HepG2 (cell line): Measurements from ENCODE around the gene PPM1H. TPM values are rescaled to one million over a fixed set of nuclear protein-coding genes. Genes with fewer than 3 reads are reported as not detected.

ENCODE experiments used
- ATAC-seq: fragments of 200-7000 bp; cut with Tn5 transposase; 3 replicates; pipeline ENCODE4 v1.9.1; 2020; ENCODE audit warnings: mild to moderate bottlenecking, moderate library complexity
- BruUV-seq: library from RNA; stranded (reverse); fragments of 400-500 nt; replicated peaks from 2 replicates; lab custom pipeline; 2021; lab: Mats Ljungman, UMichigan
- CTCF ChIA-PET: fragments of 300-600 bp; formaldehyde crosslinking; extraction: SDS; loops from one replicate; lab custom pipeline; 2021; ENCODE audit warnings: low total read pairs, inconsistent platforms, low intra/inter-chr PET ratio; lab: Yijun Ruan, JAX
- POLR2A ChIA-PET: fragments of 350-600 bp; sonication (Branson Sonifier 250); formaldehyde crosslinking; loops from one replicate; lab custom pipeline; 2020; ENCODE audit warnings: antibody characterized with exemption, inconsistent platforms; lab: Yijun Ruan, JAX
- DNase-seq: peaks from one replicate; pipeline ENCODE4 v3.0.0-alpha.2; 2015; ENCODE audit warnings: low spot score
- FAIRE-seq: peaks from 3 replicates; lab custom pipeline; 2011; peaks lifted over from hg19 to GRCh38; lab: Jason Lieb, UNC
- H2AFZ ChIP-seq: one replicate; pipeline ENCODE4 v1.6.1; 2011; ENCODE audit warnings: low read length, inconsistent platforms
- H3K27ac ChIP-seq: fragments of 300-600 bp; 3 replicates; pipeline ENCODE4 v1.8.0; 2011; ENCODE audit warnings: mixed run types, mild to moderate bottlenecking, mixed read lengths, low read length, inconsistent platforms; ENCODE audit not compliant: insufficient read depth; ENCODE audit errors: extremely low read length
- H3K27me3 ChIP-seq, 2 experiments: fragments of 200-600 bp in 1 of 2; 2 replicates in 1 of 2; 3 replicates in 1 of 2; pipeline versions ENCODE4 v1.6.0 to v1.8.0; 2011; ENCODE audit warnings: low read length in 2 of 2, mild to moderate bottlenecking in 2 of 2, moderate library complexity in 2 of 2, inconsistent platforms in 1 of 2; ENCODE audit not compliant: insufficient read depth in 2 of 2, control insufficient read depth in 1 of 2
- H3K36me3 ChIP-seq, 2 experiments: fragments of 200-600 bp in 1 of 2; replicated peaks in 1 of 2; 2 replicates in 1 of 2; 3 replicates in 1 of 2; pipeline versions ENCODE4 v1.5.1 to v1.8.0; 2011; ENCODE audit warnings: low read length in 2 of 2, inconsistent platforms in 1 of 2; ENCODE audit not compliant: insufficient read depth in 2 of 2, control insufficient read depth in 1 of 2
- H3K4me1 ChIP-seq: 2 replicates; pipeline ENCODE4 v1.5.1; 2012; ENCODE audit warnings: low read length, inconsistent platforms; ENCODE audit not compliant: insufficient read depth
- H3K4me2 ChIP-seq: 2 replicates; pipeline ENCODE4 v1.6.0; 2011; ENCODE audit warnings: low read depth, low read length, inconsistent platforms
- H3K4me3 ChIP-seq, 3 experiments: fragments of 200-600 bp in 1 of 3; sonication (generic), shearing (Covaris generic) in 1 of 3; replicated peaks in 1 of 3; 2 replicates each; pipeline ENCODE4 v1.5.1; 2011 to 2016; ENCODE audit warnings: low read length in 3 of 3, inconsistent platforms in 2 of 3, low read depth in 2 of 3, mild to moderate bottlenecking in 2 of 3, control low read depth in 1 of 3, mixed read lengths in 1 of 3; ENCODE audit not compliant: insufficient read depth in 1 of 3
- H3K79me2 ChIP-seq: one replicate; pipeline ENCODE4 v1.6.1; 2011; ENCODE audit warnings: low read length, inconsistent platforms; ENCODE audit not compliant: insufficient read depth
- H3K9ac ChIP-seq: 2 replicates; pipeline ENCODE4 v1.6.0; 2011; ENCODE audit warnings: mild to moderate bottlenecking, low read depth, low read length, inconsistent platforms; ENCODE audit not compliant: insufficient read depth
- H3K9me3 ChIP-seq: 2 replicates; pipeline ENCODE4 v1.5.1; 2012; ENCODE audit warnings: mild to moderate bottlenecking, low read length
- H4K20me1 ChIP-seq: 2 replicates; pipeline ENCODE4 v1.6.0; 2011; ENCODE audit warnings: inconsistent platforms, mild to moderate bottlenecking, low read length, moderate library complexity; ENCODE audit not compliant: insufficient read depth
- ARNT ChIP-seq: fragments of 450-650 bp; IDR thresholded peaks from 2 replicates; pipeline ENCODE4 v1.6.1; 2017
- ATF6 ChIP-seq: sonication (generic); formaldehyde crosslinking; conservative IDR thresholded peaks from 2 replicates; pipeline ENCODE4 v1.4.0; 2020; ENCODE audit warnings: missing genetic modification reagents
- BCL6 ChIP-seq: IDR thresholded peaks from 2 replicates; pipeline ENCODE4 v1.6.1; 2016; ENCODE audit warnings: missing genetic modification reagents, missing compliant biosample characterization
- EED ChIP-seq: sonication (generic); formaldehyde crosslinking; IDR thresholded peaks from 2 replicates; pipeline ENCODE4 v1.5.0; 2020; ENCODE audit warnings: mild to moderate bottlenecking, missing genetic modification reagents
- MYPOP ChIP-seq: sonication (generic); formaldehyde crosslinking; IDR thresholded peaks from 2 replicates; pipeline ENCODE4 v1.8.1; 2023; ENCODE audit warnings: mild to moderate bottlenecking, moderate library complexity, missing genetic modification reagents
- NKX3-1 ChIP-seq: sonication (generic); formaldehyde crosslinking; IDR thresholded peaks from 2 replicates; pipeline ENCODE4 v1.5.0; 2020; ENCODE audit warnings: missing genetic modification reagents
- PBX2 ChIP-seq: IDR thresholded peaks from 2 replicates; pipeline ENCODE4 v1.6.1; 2016; ENCODE audit warnings: control low read depth
- PRDM15 ChIP-seq: sonication (generic); formaldehyde crosslinking; IDR thresholded peaks from 2 replicates; pipeline ENCODE4 v1.4.0; 2020; ENCODE audit warnings: missing genetic modification reagents
- SRY ChIP-seq: sonication (generic); formaldehyde crosslinking; IDR thresholded peaks from 2 replicates; pipeline ENCODE4 v1.8.0; 2022; ENCODE audit warnings: mild to moderate bottlenecking, missing genetic modification reagents
- ZBTB26 ChIP-seq: IDR thresholded peaks from 2 replicates; pipeline ENCODE4 v1.6.1; 2016; ENCODE audit warnings: missing compliant biosample characterization, missing genetic modification reagents, borderline replicate concordance
- ZFP1 ChIP-seq: IDR thresholded peaks from 2 replicates; pipeline ENCODE4 v1.6.1; 2016
- ZNF501 ChIP-seq: sonication (generic); formaldehyde crosslinking; IDR thresholded peaks from 2 replicates; pipeline ENCODE4 v1.5.1; 2020; ENCODE audit warnings: mild to moderate bottlenecking, moderate library complexity, missing genetic modification reagents
- ZNF550 ChIP-seq: sonication (generic); formaldehyde crosslinking; IDR thresholded peaks from 2 replicates; pipeline ENCODE4 v1.4.0; 2020; ENCODE audit warnings: mild to moderate bottlenecking, missing genetic modification reagents, borderline replicate concordance
- WGBS: methylation state at CpG from one replicate; pipeline ENCODE4 v1.1.6; 2017; ENCODE audit warnings: low lambda C conversion rate; 5-methylcytosine and 5-hydroxymethylcytosine counted together
- in situ Hi-C: cut with HindIII; loops from 2 replicates; pipeline ENCODE4 v1.10.0; 2017; ENCODE audit warnings: low pct_unique_long_range_greater_than_20kb; ENCODE audit not compliant: extremely low pct_ligation_motif_present
- intact Hi-C: fragments of 100-400 bp; cut with micrococcal nuclease; formaldehyde crosslinking; loops from one replicate; pipeline ENCODE4 v1.10.0; 2022; ENCODE audit not compliant: unreplicated experiment
- polyA plus RNA-seq, 8 experiments: library from polyadenylated mRNA; depleted of rRNA in 3 of 8; stranded (reverse) in 7 of 8; unstranded in 1 of 8; fragments of >200 nt; fragmentation: Illumina TruSeq in 4 of 8; extraction: Trizol in 4 of 8; gene quantifications; 2 replicates each; pipeline versions ENCODE4 v1.2.1 to v1.2.3, GENCODE V29; 2011 to 2016; ENCODE audit warnings: low read depth in 4 of 8, missing spikeins in 1 of 8, mixed read lengths in 1 of 8; ENCODE audit not compliant: insufficient read depth in 1 of 8
- total RNA-seq, 5 experiments: library from RNA; depleted of rRNA; stranded (reverse); fragments of >200 nt; fragmentation: Illumina TruSeq; extraction: Trizol; gene quantifications; 2 replicates each; pipeline ENCODE4 v1.2.3, GENCODE V29; 2016; ENCODE audit warnings: low read depth in 1 of 5

PPM1H gene
- total and polyA plus RNA-seq, 2 of the 13 experiments (the other 11 are each of a cell fraction or from before 2014, with no cell fraction given) = 29.1 to 38.1 TPM

- no peak for TF ChIP-seq PRDM15 (CRISPR knock-in tag)
These were observed 12.4 kb upstream of the PPM1H start (continued) for GRCh38 chr12:62947364-62947763.

GRCh38 chr12:62943779-62944395 is 8.9 kb upstream of the PPM1H start:
- 54% methylated on average over 3 of the region's 3 CpGs for WGBS
- BruUV-seq = no TSS peak
- no peak for DNase-seq
- FAIRE-seq = no peak
- H3K27ac ChIP-seq = no peak overlapping the region
- peak overlapping the region; percentile 29 for H2AFZ ChIP-seq
- no peak overlapping the region for H3K4me3 ChIP-seq
- H3K36me3 ChIP-seq = no peaks in the 10 kb centered on the region
- no peak overlapping the region for H3K4me2 ChIP-seq
- no peaks in the 10 kb centered on the region for H4K20me1 ChIP-seq
- ChIA-PET CTCF (no interaction called here), POLR2A (no interaction called here)
- no peaks in the 10 kb centered on the region for H3K9me3 ChIP-seq
- no peak overlapping the region for H3K9ac ChIP-seq
- intact Hi-C loops = no loop called here
- H3K4me1 ChIP-seq = no peaks in the 10 kb centered on the region
- H3K79me2 ChIP-seq = no peaks in the 10 kb centered on the region
- ATAC-seq = no peak
- H3K27me3 ChIP-seq = no peaks in the 10 kb centered on the region
- in situ Hi-C loops = no loop called here
- TF ChIP-seq ZFP1 (CRISPR knock-in tag) = no peak
- no peak for TF ChIP-seq ARNT
- TF ChIP-seq BCL6 (CRISPR knock-in tag) = no peak
- no peak for TF ChIP-seq SRY
- no peak for TF ChIP-seq ZBTB26 (CRISPR knock-in tag)
- TF ChIP-seq ZNF550 = no peak
- no peak for TF ChIP-seq ZNF501 (CRISPR knock-in tag)
- TF ChIP-seq MYPOP (CRISPR knock-in tag) = no peak
- TF ChIP-seq NKX3-1 (CRISPR knock-in tag) = no peak
- no peak for TF ChIP-seq EED
- TF ChIP-seq ATF6 (CRISPR knock-in tag) = no peak
- TF ChIP-seq PBX2 (CRISPR knock-in tag) = no peak
